ENCODE data around the gene SRRM5. TPM values are rescaled to one million over a fixed set of nuclear protein-coding genes. Genes with fewer than 3 reads are reported as not detected.
A peak's percentile ranks its signal among the peaks of the same experiment; 100 is the strongest.

The SRRM5 gene
- total RNA-seq, 1 experiment from 2014 or later: 0.70 TPM

DNA sequence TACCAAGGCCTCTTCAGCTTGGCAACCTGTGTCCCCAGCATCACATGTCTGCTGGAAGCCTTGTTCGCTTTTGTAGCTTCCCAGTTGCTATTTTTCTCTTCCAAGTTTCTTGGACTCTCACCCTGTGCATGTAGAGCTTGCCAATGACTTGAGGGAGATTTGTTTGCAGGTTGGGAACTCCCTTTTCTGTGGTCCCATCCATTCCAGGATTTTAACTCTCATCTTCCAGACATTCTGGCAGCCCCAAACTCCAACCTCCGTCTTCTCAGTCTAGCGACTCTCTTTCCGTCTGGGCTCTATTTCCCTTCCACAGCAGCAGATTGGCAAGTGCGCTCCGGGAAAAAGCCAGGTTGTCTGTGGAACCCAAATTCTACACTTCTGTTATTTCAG lies 49.1 kb downstream of the SRRM5 start:
- no peak overlapping the region for H2AK5ac ChIP-seq (ENCODE audit: insufficient read length, low read length)
- Mint-ChIP-seq H3K27me3 (ENCODE audit: low read depth) (no peaks in the 10 kb centered on the region), H3K4me1 (no peaks in the 10 kb centered on the region), H3K9me3 (no peaks in the 10 kb centered on the region), H3K4me3 (no peak overlapping the region), H3K27ac (peak overlapping the region in 1 of 3 experiments; percentile 11; a peak in 1 of 7 replicates), H3K36me3 (ENCODE audit: insufficient read depth in 1 of 3, low read depth in 3 of 3) (peaks cover 47 to 65% (median 48%) of the 10 kb centered on the region in 3 experiments)
- H3K27ac ChIP-seq (ENCODE audit: insufficient read length, low read depth, low read length): no peak overlapping the region
- no peak overlapping the region for H3K4ac ChIP-seq (ENCODE audit: low read depth, low read length)
- H4K20me1 ChIP-seq (ENCODE audit: control insufficient read depth, insufficient read depth, insufficient read length): no peaks in the 10 kb centered on the region
- no peaks in the 10 kb centered on the region for H3K4me1 ChIP-seq (ENCODE audit: insufficient read depth, low read length)
- H4K5ac ChIP-seq (ENCODE audit: insufficient read length, low read depth, low read length): no peak overlapping the region
- H3K14ac ChIP-seq (ENCODE audit: insufficient read depth, low read length): no peak overlapping the region
- no peak overlapping the region for H2BK12ac ChIP-seq (ENCODE audit: insufficient read length, low read depth, low read length)
- no peak overlapping the region for H4K8ac ChIP-seq (replicated peaks; ENCODE audit: insufficient read length, low read depth, low read length)
- H2BK120ac ChIP-seq (ENCODE audit: low read depth, low read length, poor library complexity, severe bottlenecking): no peak overlapping the region
- H3K18ac ChIP-seq (ENCODE audit: insufficient read length, low read depth, low read length): no peak overlapping the region
- no peak overlapping the region for H4K91ac ChIP-seq (ENCODE audit: insufficient read length, low read depth, low read length)
- H3K23me2 ChIP-seq (ENCODE audit: insufficient read length, low read depth, low read length, poor library complexity, severe bottlenecking): no peaks in the 10 kb centered on the region
- no peaks in the 10 kb centered on the region for H3K79me2 ChIP-seq (ENCODE audit: insufficient read depth, low read length)
- no peak for DNase-seq
- H3K9ac ChIP-seq (ENCODE audit: extremely low read depth, insufficient read length, low read length): no peak overlapping the region
- H2BK15ac ChIP-seq (ENCODE audit: low read depth, low read length): no peak overlapping the region
- H3K27me3 ChIP-seq (ENCODE audit: insufficient read depth, low read length): no peaks in the 10 kb centered on the region
- H2BK5ac ChIP-seq (ENCODE audit: insufficient read length, low read length): no peak overlapping the region
- no peaks in the 10 kb centered on the region for H3K9me3 ChIP-seq (ENCODE audit: control insufficient read depth, low read depth, low read length)
- no peak overlapping the region for H2BK20ac ChIP-seq (ENCODE audit: low read depth, low read length, poor library complexity, severe bottlenecking)
- H3K56ac ChIP-seq (ENCODE audit: insufficient read length, low read depth, low read length): no peak overlapping the region
- TF ChIP-seq, protein P1, sequence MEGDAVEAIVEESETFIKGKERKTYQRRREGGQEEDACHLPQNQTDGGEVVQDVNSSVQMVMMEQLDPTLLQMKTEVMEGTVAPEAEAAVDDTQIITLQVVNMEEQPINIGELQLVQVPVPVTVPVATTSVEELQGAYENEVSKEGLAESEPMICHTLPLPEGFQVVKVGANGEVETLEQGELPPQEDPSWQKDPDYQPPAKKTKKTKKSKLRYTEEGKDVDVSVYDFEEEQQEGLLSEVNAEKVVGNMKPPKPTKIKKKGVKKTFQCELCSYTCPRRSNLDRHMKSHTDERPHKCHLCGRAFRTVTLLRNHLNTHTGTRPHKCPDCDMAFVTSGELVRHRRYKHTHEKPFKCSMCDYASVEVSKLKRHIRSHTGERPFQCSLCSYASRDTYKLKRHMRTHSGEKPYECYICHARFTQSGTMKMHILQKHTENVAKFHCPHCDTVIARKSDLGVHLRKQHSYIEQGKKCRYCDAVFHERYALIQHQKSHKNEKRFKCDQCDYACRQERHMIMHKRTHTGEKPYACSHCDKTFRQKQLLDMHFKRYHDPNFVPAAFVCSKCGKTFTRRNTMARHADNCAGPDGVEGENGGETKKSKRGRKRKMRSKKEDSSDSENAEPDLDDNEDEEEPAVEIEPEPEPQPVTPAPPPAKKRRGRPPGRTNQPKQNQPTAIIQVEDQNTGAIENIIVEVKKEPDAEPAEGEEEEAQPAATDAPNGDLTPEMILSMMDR (conservative IDR thresholded peaks at IDR 0.05): no peak
- no CpG with 5 or more reads among the region's 6 CpGs for WGBS (ENCODE audit: extremely low coverage, insufficient read length, low lambda C conversion rate)
- no peak overlapping the region for H2AFZ ChIP-seq (ENCODE audit: low read length)
- no peak overlapping the region for H3K23ac ChIP-seq (ENCODE audit: insufficient read length, low read depth, low read length)
- no peak overlapping the region for H3K4me2 ChIP-seq (ENCODE audit: insufficient read depth, insufficient read length, low read length)
- no peak overlapping the region for H3T11ph ChIP-seq (ENCODE audit: low read length)
- H3K79me1 ChIP-seq (ENCODE audit: insufficient read depth, low read depth, low read length, poor library complexity, severe bottlenecking): no peaks in the 10 kb centered on the region
